ENCODE results near the gene NECTIN2.

GRCh38 chr19:44897835-44898234, 51.7 kb downstream of the NECTIN2 start:
- TF ChIP-seq, protein P1, sequence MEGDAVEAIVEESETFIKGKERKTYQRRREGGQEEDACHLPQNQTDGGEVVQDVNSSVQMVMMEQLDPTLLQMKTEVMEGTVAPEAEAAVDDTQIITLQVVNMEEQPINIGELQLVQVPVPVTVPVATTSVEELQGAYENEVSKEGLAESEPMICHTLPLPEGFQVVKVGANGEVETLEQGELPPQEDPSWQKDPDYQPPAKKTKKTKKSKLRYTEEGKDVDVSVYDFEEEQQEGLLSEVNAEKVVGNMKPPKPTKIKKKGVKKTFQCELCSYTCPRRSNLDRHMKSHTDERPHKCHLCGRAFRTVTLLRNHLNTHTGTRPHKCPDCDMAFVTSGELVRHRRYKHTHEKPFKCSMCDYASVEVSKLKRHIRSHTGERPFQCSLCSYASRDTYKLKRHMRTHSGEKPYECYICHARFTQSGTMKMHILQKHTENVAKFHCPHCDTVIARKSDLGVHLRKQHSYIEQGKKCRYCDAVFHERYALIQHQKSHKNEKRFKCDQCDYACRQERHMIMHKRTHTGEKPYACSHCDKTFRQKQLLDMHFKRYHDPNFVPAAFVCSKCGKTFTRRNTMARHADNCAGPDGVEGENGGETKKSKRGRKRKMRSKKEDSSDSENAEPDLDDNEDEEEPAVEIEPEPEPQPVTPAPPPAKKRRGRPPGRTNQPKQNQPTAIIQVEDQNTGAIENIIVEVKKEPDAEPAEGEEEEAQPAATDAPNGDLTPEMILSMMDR (conservative IDR thresholded peaks at IDR 0.05; ENCODE audit: low read depth, low read length) = no peak
- no peak for TF ChIP-seq EZH2 (IDR thresholded peaks at IDR 0.05; ENCODE audit: borderline replicate concordance, low read depth, low read length, poor library complexity, severe bottlenecking)

Data from A673 (cell line).